Measurements from ENCODE around the gene EIF5.

- TF ChIP-seq, protein P1, sequence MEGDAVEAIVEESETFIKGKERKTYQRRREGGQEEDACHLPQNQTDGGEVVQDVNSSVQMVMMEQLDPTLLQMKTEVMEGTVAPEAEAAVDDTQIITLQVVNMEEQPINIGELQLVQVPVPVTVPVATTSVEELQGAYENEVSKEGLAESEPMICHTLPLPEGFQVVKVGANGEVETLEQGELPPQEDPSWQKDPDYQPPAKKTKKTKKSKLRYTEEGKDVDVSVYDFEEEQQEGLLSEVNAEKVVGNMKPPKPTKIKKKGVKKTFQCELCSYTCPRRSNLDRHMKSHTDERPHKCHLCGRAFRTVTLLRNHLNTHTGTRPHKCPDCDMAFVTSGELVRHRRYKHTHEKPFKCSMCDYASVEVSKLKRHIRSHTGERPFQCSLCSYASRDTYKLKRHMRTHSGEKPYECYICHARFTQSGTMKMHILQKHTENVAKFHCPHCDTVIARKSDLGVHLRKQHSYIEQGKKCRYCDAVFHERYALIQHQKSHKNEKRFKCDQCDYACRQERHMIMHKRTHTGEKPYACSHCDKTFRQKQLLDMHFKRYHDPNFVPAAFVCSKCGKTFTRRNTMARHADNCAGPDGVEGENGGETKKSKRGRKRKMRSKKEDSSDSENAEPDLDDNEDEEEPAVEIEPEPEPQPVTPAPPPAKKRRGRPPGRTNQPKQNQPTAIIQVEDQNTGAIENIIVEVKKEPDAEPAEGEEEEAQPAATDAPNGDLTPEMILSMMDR (conservative IDR thresholded peaks at IDR 0.05 in 1 of 2, IDR thresholded peaks at IDR 0.05 in 1 of 2; ENCODE audit: extremely low read depth in 1 of 2, insufficient read depth in 1 of 2, low read depth in 1 of 2, low read length in 2 of 2) = no peak
- TF ChIP-seq EZH2 (IDR thresholded peaks at IDR 0.05; ENCODE audit: borderline replicate concordance, low read length) = no peak
These were observed 52.8 kb downstream of the EIF5 start for GRCh38 chr14:103386713-103387329.

Data from mammary epithelial cell (primary cell).